ENCODE measurements around the gene TNFRSF17. TPM values are rescaled to one million over a fixed set of nuclear protein-coding genes. Genes with fewer than 3 reads are reported as not detected.

TNFRSF17 gene
- polyA plus RNA-seq, 3 donors = 0.26 TPM; not detected in 2

DNA sequence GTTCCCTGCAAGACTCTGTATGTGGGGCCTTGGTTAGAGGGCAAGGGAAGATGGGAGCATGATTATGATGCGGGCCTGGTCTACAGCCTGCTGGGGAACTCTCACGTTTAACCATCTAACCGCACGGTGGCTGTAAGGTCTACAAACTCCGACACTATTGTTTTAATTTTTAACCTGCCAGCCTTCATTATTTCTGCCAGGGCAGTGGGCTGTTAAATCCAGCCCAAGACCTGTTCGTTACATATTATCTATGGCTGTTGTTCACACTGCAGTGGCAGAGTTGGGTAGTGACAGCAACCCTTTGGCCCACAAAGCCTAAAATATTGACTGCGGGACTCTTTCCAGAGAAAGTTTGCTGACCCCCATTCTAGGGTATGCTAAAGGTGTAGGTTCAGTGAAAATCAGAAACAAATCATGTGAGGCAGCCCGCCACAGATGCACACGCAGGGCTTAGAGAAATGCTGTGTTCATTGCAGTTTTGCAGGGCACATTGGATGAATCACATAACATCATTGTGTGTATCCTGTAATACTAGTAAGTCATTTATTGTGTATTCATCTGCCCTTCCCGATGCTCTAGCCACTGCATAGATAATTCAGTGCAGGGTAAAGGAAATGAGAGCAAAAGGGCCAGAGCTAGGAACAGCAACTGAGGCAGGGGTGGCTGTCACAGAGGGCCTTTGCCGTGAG lies 25.8 kb downstream of the TNFRSF17 start:
- Histone ChIP-seq H3K79me2 (ENCODE audit: insufficient read depth, low read length) (peaks cover 96% of the 10 kb centered on the region), H3K27me3 (ENCODE audit: control insufficient read depth in 2 of 2, insufficient read depth in 2 of 2, low read length in 2 of 2) (no peaks in the 10 kb centered on the region), H3K36me3 (replicated peaks in 1 of 2; ENCODE audit: control insufficient read depth in 1 of 2, insufficient read depth in 2 of 2, low read length in 2 of 2) (peaks cover 2 to 10% of the 10 kb centered on the region in 2 donors), H4K20me1 (ENCODE audit: insufficient read depth, low read length) (peaks cover 14% of the 10 kb centered on the region), H3K9ac (ENCODE audit: insufficient read depth, low read length, poor library complexity, severe bottlenecking) (no peak overlapping the region), H3K27ac (ENCODE audit: low read depth in 1 of 2, low read length in 2 of 2) (peak overlapping the region in 1 of 2 donors; percentile 59), H3K9me3 (replicated peaks in 1 of 2; ENCODE audit: control insufficient read depth in 1 of 2, insufficient read depth in 1 of 2, low read length in 2 of 2) (no peaks in the 10 kb centered on the region), H3K4me1 (ENCODE audit: control insufficient read depth in 1 of 2, insufficient read depth in 2 of 2, low read length in 2 of 2) (peaks cover 59 to 69% of the 10 kb centered on the region in 2 donors), H2AFZ (ENCODE audit: insufficient read depth, low read depth, low read length, poor library complexity, severe bottlenecking) (no peak overlapping the region), H3K4me3 (replicated peaks in 1 of 3; ENCODE audit: low read depth in 2 of 3, low read length in 3 of 3) (no peak overlapping the region), H3K4me2 (replicated peaks; ENCODE audit: extremely low read depth, low read length, poor library complexity, severe bottlenecking) (no peak overlapping the region)
- TF ChIP-seq, protein P1, sequence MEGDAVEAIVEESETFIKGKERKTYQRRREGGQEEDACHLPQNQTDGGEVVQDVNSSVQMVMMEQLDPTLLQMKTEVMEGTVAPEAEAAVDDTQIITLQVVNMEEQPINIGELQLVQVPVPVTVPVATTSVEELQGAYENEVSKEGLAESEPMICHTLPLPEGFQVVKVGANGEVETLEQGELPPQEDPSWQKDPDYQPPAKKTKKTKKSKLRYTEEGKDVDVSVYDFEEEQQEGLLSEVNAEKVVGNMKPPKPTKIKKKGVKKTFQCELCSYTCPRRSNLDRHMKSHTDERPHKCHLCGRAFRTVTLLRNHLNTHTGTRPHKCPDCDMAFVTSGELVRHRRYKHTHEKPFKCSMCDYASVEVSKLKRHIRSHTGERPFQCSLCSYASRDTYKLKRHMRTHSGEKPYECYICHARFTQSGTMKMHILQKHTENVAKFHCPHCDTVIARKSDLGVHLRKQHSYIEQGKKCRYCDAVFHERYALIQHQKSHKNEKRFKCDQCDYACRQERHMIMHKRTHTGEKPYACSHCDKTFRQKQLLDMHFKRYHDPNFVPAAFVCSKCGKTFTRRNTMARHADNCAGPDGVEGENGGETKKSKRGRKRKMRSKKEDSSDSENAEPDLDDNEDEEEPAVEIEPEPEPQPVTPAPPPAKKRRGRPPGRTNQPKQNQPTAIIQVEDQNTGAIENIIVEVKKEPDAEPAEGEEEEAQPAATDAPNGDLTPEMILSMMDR (IDR thresholded peaks at IDR 0.05) = no peak
- WGBS (ENCODE audit: insufficient coverage) = 62% methylated on average over 4 of the region's 11 CpGs
- H3K4me3 Mint-ChIP-seq = no peak overlapping the region
- H3K36me3 Mint-ChIP-seq = peaks cover 2 to 14% of the 10 kb centered on the region in 2 donors
- H3K9me3 Mint-ChIP-seq = no peaks in the 10 kb centered on the region
- H3K4me1 Mint-ChIP-seq = peaks cover 73% of the 10 kb centered on the region
- intact Hi-C loops (cut with micrococcal nuclease) = no loop called here
- no peak for DNase-seq
- H3K27me3 Mint-ChIP-seq (ENCODE audit: low read depth in 3 of 3) = peaks cover 0 to 1% (median 0%) of the 10 kb centered on the region in 3 donors
- peak overlapping the region in 5 of 7 donors; percentile 49 to 84 (median 66) for H3K27ac Mint-ChIP-seq

DNA sequence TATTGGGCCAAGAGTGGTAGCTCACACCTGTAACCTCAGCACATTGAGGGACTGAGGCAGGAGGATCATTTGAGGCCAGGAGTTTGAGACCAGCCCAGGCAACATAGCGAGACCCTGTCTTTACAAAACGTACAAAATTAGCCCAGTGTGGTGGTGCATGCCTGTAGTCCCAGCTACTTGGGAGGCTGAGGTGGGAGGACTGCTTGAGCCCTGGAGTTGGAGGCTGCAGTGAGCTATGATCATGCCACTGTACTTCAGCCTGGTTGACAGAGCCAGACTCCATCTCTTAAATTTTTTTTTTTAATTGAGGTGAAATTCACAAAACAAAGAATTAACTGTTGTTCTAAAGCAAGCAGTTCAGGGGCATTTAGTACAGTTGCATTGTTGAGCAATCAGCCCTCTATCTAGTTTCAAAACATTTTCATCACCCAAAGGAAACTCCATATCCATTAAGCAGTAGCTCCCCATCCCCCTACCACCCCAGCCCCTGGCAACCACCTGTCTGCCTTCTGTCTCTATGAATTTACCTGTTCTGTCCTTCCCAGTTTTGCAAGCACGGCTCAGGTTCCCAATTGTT lies 27.1 kb downstream of the TNFRSF17 start:
- peaks cover 91% of the 10 kb centered on the region for H3K79me2 ChIP-seq (ENCODE audit: insufficient read depth, low read length)
- Mint-ChIP-seq H3K4me3 (peak overlapping the region in 1 of 2 donors; percentile 77), H3K4me1 (peaks cover 83% of the 10 kb centered on the region), H3K9me3 (no peaks in the 10 kb centered on the region), H3K27ac (peak overlapping the region; percentile 18 to 91 (median 80)), H3K27me3 (ENCODE audit: low read depth in 3 of 3) (peaks cover 0 to 1% (median 0%) of the 10 kb centered on the region in 3 donors), H3K36me3 (peaks cover 2 to 11% of the 10 kb centered on the region in 2 donors)
- peak overlapping the region in 1 of 3 experiments; percentile 34 for H3K4me3 ChIP-seq (replicated peaks in 1 of 3; ENCODE audit: low read depth in 2 of 3, low read length in 3 of 3)
- 35% methylated on average over 2 of the region's 3 CpGs for whole genome bisulfite sequencing (ENCODE audit: insufficient coverage)
- peak in 2 of 3 donors; percentile 37 to 39 for DNase-seq
- H3K9me3 ChIP-seq (replicated peaks in 1 of 2; ENCODE audit: control insufficient read depth in 1 of 2, insufficient read depth in 1 of 2, low read length in 2 of 2) = no peaks in the 10 kb centered on the region
- peak overlapping the region; percentile 40 for H3K4me2 ChIP-seq (replicated peaks; ENCODE audit: extremely low read depth, low read length, poor library complexity, severe bottlenecking)
- no peaks in the 10 kb centered on the region for H3K27me3 ChIP-seq (ENCODE audit: control insufficient read depth in 2 of 2, insufficient read depth in 2 of 2, low read length in 2 of 2)
- H3K9ac ChIP-seq (ENCODE audit: insufficient read depth, low read length, poor library complexity, severe bottlenecking) = peak overlapping the region; percentile 2
- H4K20me1 ChIP-seq (ENCODE audit: insufficient read depth, low read length) = peaks cover 1% of the 10 kb centered on the region
- H2AFZ ChIP-seq (ENCODE audit: insufficient read depth, low read depth, low read length, poor library complexity, severe bottlenecking) = peak overlapping the region; percentile 51
- intact Hi-C loops (cut with micrococcal nuclease) = no loop called here
- peaks cover 0 to 2% of the 10 kb centered on the region in 2 donors for H3K36me3 ChIP-seq (replicated peaks in 1 of 2; ENCODE audit: control insufficient read depth in 1 of 2, insufficient read depth in 2 of 2, low read length in 2 of 2)
- H3K27ac ChIP-seq (ENCODE audit: low read depth in 1 of 2, low read length in 2 of 2) = peak overlapping the region; percentile 47 to 80
- TF ChIP-seq, protein P1 (IDR thresholded peaks at IDR 0.05) = no peak
- H3K4me1 ChIP-seq (ENCODE audit: control insufficient read depth in 1 of 2, insufficient read depth in 2 of 2, low read length in 2 of 2) = peaks cover 72 to 81% of the 10 kb centered on the region in 2 donors

Measured in CD14-positive monocyte (primary cell).